Measurements from ENCODE around the gene PIK3C2G.

DNA sequence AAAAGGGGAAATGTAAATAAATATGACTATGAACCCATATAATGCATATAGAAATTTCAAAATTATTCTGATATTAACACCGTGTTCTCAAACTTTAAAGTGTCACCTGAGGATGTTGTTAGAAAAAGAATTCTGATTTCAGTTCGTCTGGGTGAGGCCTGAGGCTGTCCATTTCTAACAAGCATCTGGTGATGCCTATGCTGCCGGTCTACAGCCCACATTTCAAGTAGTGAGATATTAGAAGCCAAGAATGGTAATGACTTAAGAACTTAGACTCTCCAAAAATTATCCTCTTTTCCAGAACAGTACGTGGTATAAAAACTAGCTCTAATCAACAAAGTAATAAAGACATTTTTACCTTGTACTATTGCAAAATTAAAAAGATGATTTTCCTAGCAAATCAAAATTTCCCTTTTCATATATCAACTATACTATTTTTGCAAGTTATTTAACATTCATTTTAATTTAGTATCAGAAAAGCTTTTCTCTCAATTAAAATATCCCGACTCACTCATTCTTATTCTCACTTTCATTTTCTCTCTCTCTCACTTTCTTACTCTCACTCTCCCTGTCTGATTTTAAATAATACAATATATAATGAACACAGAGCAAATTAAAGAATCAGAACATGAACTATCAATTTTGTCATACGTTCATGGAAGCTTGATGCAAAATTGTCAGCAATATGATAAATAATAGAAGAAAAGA is 35.0 kb downstream of the PIK3C2G start:
- TF ChIP-seq ZZZ3 (IDR thresholded peaks at IDR 0.05; ENCODE audit: control insufficient read depth, insufficient read length, low read depth): no peak
- TF ChIP-seq, protein P1, sequence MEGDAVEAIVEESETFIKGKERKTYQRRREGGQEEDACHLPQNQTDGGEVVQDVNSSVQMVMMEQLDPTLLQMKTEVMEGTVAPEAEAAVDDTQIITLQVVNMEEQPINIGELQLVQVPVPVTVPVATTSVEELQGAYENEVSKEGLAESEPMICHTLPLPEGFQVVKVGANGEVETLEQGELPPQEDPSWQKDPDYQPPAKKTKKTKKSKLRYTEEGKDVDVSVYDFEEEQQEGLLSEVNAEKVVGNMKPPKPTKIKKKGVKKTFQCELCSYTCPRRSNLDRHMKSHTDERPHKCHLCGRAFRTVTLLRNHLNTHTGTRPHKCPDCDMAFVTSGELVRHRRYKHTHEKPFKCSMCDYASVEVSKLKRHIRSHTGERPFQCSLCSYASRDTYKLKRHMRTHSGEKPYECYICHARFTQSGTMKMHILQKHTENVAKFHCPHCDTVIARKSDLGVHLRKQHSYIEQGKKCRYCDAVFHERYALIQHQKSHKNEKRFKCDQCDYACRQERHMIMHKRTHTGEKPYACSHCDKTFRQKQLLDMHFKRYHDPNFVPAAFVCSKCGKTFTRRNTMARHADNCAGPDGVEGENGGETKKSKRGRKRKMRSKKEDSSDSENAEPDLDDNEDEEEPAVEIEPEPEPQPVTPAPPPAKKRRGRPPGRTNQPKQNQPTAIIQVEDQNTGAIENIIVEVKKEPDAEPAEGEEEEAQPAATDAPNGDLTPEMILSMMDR (IDR thresholded peaks at IDR 0.05 in 2 of 3, conservative IDR thresholded peaks at IDR 0.05 in 1 of 3; ENCODE audit: control insufficient read depth in 2 of 3, extremely low read depth in 1 of 3, insufficient read depth in 1 of 3, low read depth in 3 of 3, low read length in 3 of 3): no peak
- no peak for TF ChIP-seq POLR2A (IDR thresholded peaks at IDR 0.05; ENCODE audit: low read depth, low read length)
- TF ChIP-seq CREB1 (IDR thresholded peaks at IDR 0.05; ENCODE audit: low read depth): no peak
- TF ChIP-seq, protein P2, sequence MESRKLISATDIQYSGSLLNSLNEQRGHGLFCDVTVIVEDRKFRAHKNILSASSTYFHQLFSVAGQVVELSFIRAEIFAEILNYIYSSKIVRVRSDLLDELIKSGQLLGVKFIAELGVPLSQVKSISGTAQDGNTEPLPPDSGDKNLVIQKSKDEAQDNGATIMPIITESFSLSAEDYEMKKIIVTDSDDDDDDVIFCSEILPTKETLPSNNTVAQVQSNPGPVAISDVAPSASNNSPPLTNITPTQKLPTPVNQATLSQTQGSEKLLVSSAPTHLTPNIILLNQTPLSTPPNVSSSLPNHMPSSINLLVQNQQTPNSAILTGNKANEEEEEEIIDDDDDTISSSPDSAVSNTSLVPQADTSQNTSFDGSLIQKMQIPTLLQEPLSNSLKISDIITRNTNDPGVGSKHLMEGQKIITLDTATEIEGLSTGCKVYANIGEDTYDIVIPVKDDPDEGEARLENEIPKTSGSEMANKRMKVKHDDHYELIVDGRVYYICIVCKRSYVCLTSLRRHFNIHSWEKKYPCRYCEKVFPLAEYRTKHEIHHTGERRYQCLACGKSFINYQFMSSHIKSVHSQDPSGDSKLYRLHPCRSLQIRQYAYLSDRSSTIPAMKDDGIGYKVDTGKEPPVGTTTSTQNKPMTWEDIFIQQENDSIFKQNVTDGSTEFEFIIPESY (IDR thresholded peaks at IDR 0.05): no peak
- no peak for TF ChIP-seq CEBPB (IDR thresholded peaks at IDR 0.05; ENCODE audit: borderline replicate concordance in 1 of 2, low read depth in 2 of 2, low read length in 2 of 2)
- no peak for TF ChIP-seq POLR2AphosphoS5 (IDR thresholded peaks at IDR 0.05; ENCODE audit: low read length)
- no peak for TF ChIP-seq YY1 (IDR thresholded peaks at IDR 0.05; ENCODE audit: low read depth, low read length)
- TF ChIP-seq HDAC2 (IDR thresholded peaks at IDR 0.05): no peak
- no peak for TF ChIP-seq RAD21 (IDR thresholded peaks at IDR 0.05; ENCODE audit: insufficient read depth, low read depth, low read length)
- TF ChIP-seq JUNB (IDR thresholded peaks at IDR 0.05): no peak
- TF ChIP-seq, protein P3, sequence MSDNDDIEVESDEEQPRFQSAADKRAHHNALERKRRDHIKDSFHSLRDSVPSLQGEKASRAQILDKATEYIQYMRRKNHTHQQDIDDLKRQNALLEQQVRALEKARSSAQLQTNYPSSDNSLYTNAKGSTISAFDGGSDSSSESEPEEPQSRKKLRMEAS (IDR thresholded peaks at IDR 0.05; ENCODE audit: low read depth, low read length): no peak

Measured in GM12878 (cell line).